Stimulated activated naive CD8-positive, alpha-beta T cell treated with anti-CD3 and anti-CD28 coated beads, Interleukin-15, amount 100 ng/mL, for 72 hours (primary cell): ENCODE data around the gene BCL2.

Experiments
- ATAC-seq: fragments of 150-1000 bp; cut with Tn5 transposase; 2 replicates; pipeline ENCODE4 v1.10.0; 2021; ENCODE audit warnings: mild to moderate bottlenecking, moderate library complexity
- DNase-seq, 2 donors: peaks; one replicate each; pipeline ENCODE4 v3.0.0; 2021 to 2022
- H3K27ac Mint-ChIP-seq, 2 donors: one replicate each; pipeline ENCODE4 v1.8.0; 2022; ENCODE audit warnings: mild to moderate bottlenecking in 2 of 2, mixed read lengths in 2 of 2, moderate library complexity in 2 of 2
- H3K27me3 Mint-ChIP-seq: one replicate; pipeline ENCODE4 v1.8.0; 2022; ENCODE audit warnings: mixed read lengths
- H3K4me1 Mint-ChIP-seq: one replicate; pipeline ENCODE4 v1.8.0; 2022; ENCODE audit warnings: mild to moderate bottlenecking, mixed read lengths
- H3K4me3 Mint-ChIP-seq, 2 donors: one replicate each; pipeline ENCODE4 v1.8.0; 2022; ENCODE audit warnings: mild to moderate bottlenecking in 2 of 2, mixed read lengths in 2 of 2, moderate library complexity in 1 of 2
- H3K9me3 Mint-ChIP-seq, 2 donors: one replicate each; pipeline ENCODE4 v1.8.0; 2022; ENCODE audit warnings: mixed read lengths in 2 of 2

The BCL2 gene

GRCh38 chr18:63303547-63303946, 16.0 kb downstream of the BCL2 start:
- Mint-ChIP-seq H3K4me1 (peaks cover 94% of the 10 kb centered on the region), H3K4me3 (peak overlapping the region; percentile 21 to 31), H3K27ac (peak overlapping the region in 1 of 2 donors; percentile 37), H3K27me3 (no peaks in the 10 kb centered on the region), H3K9me3 (no peaks in the 10 kb centered on the region)
- ATAC-seq (no peak), DNase-seq (no peak)

- Mint-ChIP-seq H3K4me1 (peaks cover 96% of the 10 kb centered on the region), H3K9me3 (no peaks in the 10 kb centered on the region), H3K27ac (peak overlapping the region; percentile 55 to 93), H3K27me3 (no peaks in the 10 kb centered on the region), H3K4me3 (peak overlapping the region; percentile 67 to 74)
- no peak for DNase-seq
- peak; percentile 41 for ATAC-seq
Observed at GRCh38 chr18:63302636-63303405, 16.7 kb downstream of the BCL2 start.

- Mint-ChIP-seq H3K27me3 (no peaks in the 10 kb centered on the region), H3K4me1 (peaks cover 94% of the 10 kb centered on the region), H3K9me3 (no peaks in the 10 kb centered on the region), H3K4me3 (peak overlapping the region; percentile 57 to 74), H3K27ac (peak overlapping the region; percentile 22 to 93)
- ATAC-seq = no peak
- DNase-seq = no peak
Observed at GRCh38 chr18:63302220-63302619, 17.3 kb downstream of the BCL2 start.

GRCh38 chr18:63301434-63301833, 18.1 kb downstream of the BCL2 start:
- no peak for DNase-seq

GRCh38 chr18:63299837-63300745, 19.5 kb downstream of the BCL2 start:
- peak in 1 of 2 donors; percentile 63 for DNase-seq
- peak overlapping the region; percentile 74 to 75 for H3K4me3 Mint-ChIP-seq
- no peaks in the 10 kb centered on the region for H3K27me3 Mint-ChIP-seq
- peak; percentile 93 for ATAC-seq
- H3K4me1 Mint-ChIP-seq = peaks cover 86% of the 10 kb centered on the region
- no peaks in the 10 kb centered on the region for H3K9me3 Mint-ChIP-seq
- peak overlapping the region; percentile 93 to 95 for H3K27ac Mint-ChIP-seq

More at GRCh38 chr18:63301434-63301833, 18.1 kb downstream of the BCL2 start:
- Mint-ChIP-seq H3K9me3 (no peaks in the 10 kb centered on the region), H3K4me3 (peak overlapping the region in 1 of 2 donors; percentile 74), H3K27me3 (no peaks in the 10 kb centered on the region), H3K4me1 (peaks cover 90% of the 10 kb centered on the region), H3K27ac (peak overlapping the region; percentile 9 to 74)
- no peak for ATAC-seq

- no peak for DNase-seq
- Mint-ChIP-seq H3K27ac (peak overlapping the region; percentile 31 to 95), H3K27me3 (no peaks in the 10 kb centered on the region), H3K4me1 (peaks cover 72% of the 10 kb centered on the region), H3K9me3 (no peaks in the 10 kb centered on the region), H3K4me3 (peak overlapping the region; percentile 74 to 75)
- no peak for ATAC-seq
Observed at GRCh38 chr18:63298400-63299365, 20.9 kb downstream of the BCL2 start.

GRCh38 chr18:63297687-63298399, 21.7 kb downstream of the BCL2 start:
- no peak overlapping the region for H3K4me3 Mint-ChIP-seq
- H3K4me1 Mint-ChIP-seq = peaks cover 64% of the 10 kb centered on the region
- ATAC-seq (no peak), DNase-seq (no peak)
- no peaks in the 10 kb centered on the region for H3K9me3 Mint-ChIP-seq
- no peaks in the 10 kb centered on the region for H3K27me3 Mint-ChIP-seq
- H3K27ac Mint-ChIP-seq = no peak overlapping the region

- Mint-ChIP-seq H3K4me3 (peak overlapping the region; percentile 62 to 70), H3K9me3 (no peaks in the 10 kb centered on the region), H3K4me1 (peaks cover 25% of the 10 kb centered on the region), H3K27me3 (no peaks in the 10 kb centered on the region), H3K27ac (no peak overlapping the region)
- no peak for DNase-seq
- ATAC-seq = no peak
Observed at GRCh38 chr18:63293935-63294334, 25.6 kb downstream of the BCL2 start.

- Mint-ChIP-seq H3K27me3 (no peaks in the 10 kb centered on the region), H3K4me1 (peaks cover 16% of the 10 kb centered on the region), H3K27ac (peak overlapping the region; percentile 8 to 89), H3K9me3 (no peaks in the 10 kb centered on the region), H3K4me3 (peak overlapping the region; percentile 27 to 70)
- ATAC-seq (peak; percentile 91), DNase-seq (peak; percentile 21 to 52)
Observed at GRCh38 chr18:63292831-63293683, 26.5 kb downstream of the BCL2 start.

GRCh38 chr18:63291278-63291677, 28.3 kb downstream of the BCL2 start:
- Mint-ChIP-seq H3K4me1 (peaks cover 5% of the 10 kb centered on the region), H3K4me3 (peak overlapping the region in 1 of 2 donors; percentile 54)
- ATAC-seq = no peak

GRCh38 chr18:63290821-63291200, 28.8 kb downstream of the BCL2 start:
- Mint-ChIP-seq H3K9me3 (no peaks in the 10 kb centered on the region), H3K4me1 (peaks cover 3% of the 10 kb centered on the region), H3K4me3 (peak overlapping the region; percentile 18 to 54), H3K27ac (peak overlapping the region in 1 of 2 donors; percentile 57), H3K27me3 (no peaks in the 10 kb centered on the region)
- ATAC-seq (peak; percentile 45), DNase-seq (no peak)

More at GRCh38 chr18:63291278-63291677, 28.3 kb downstream of the BCL2 start:
- no peak for DNase-seq
- H3K27ac Mint-ChIP-seq = no peak overlapping the region
- H3K27me3 Mint-ChIP-seq = no peaks in the 10 kb centered on the region
- no peaks in the 10 kb centered on the region for H3K9me3 Mint-ChIP-seq

- Mint-ChIP-seq H3K27me3 (no peaks in the 10 kb centered on the region), H3K27ac (peak overlapping the region in 1 of 2 donors; percentile 77), H3K4me3 (peak overlapping the region; percentile 18 to 54), H3K4me1 (peaks cover under 1% of the 10 kb centered on the region), H3K9me3 (no peaks in the 10 kb centered on the region)
- no peak for ATAC-seq
- DNase-seq = no peak
Observed at GRCh38 chr18:63290166-63290820, 29.3 kb downstream of the BCL2 start.

GRCh38 chr18:63288311-63288710, 31.3 kb downstream of the BCL2 start:
- no peak for ATAC-seq
- Mint-ChIP-seq H3K9me3 (no peaks in the 10 kb centered on the region), H3K4me3 (no peak overlapping the region), H3K27me3 (no peaks in the 10 kb centered on the region), H3K27ac (no peak overlapping the region), H3K4me1 (peaks cover 20% of the 10 kb centered on the region)
- DNase-seq = no peak
